RPMI8226 (cell line): ENCODE data around the gene CD2BP2.
A peak's percentile ranks its signal among the peaks of the same experiment; 100 is the strongest.

Experiments used
- DNase-seq: peaks from one replicate; pipeline ENCODE4 v3.0.0-alpha.2; 2015

CD2BP2 gene

DNA sequence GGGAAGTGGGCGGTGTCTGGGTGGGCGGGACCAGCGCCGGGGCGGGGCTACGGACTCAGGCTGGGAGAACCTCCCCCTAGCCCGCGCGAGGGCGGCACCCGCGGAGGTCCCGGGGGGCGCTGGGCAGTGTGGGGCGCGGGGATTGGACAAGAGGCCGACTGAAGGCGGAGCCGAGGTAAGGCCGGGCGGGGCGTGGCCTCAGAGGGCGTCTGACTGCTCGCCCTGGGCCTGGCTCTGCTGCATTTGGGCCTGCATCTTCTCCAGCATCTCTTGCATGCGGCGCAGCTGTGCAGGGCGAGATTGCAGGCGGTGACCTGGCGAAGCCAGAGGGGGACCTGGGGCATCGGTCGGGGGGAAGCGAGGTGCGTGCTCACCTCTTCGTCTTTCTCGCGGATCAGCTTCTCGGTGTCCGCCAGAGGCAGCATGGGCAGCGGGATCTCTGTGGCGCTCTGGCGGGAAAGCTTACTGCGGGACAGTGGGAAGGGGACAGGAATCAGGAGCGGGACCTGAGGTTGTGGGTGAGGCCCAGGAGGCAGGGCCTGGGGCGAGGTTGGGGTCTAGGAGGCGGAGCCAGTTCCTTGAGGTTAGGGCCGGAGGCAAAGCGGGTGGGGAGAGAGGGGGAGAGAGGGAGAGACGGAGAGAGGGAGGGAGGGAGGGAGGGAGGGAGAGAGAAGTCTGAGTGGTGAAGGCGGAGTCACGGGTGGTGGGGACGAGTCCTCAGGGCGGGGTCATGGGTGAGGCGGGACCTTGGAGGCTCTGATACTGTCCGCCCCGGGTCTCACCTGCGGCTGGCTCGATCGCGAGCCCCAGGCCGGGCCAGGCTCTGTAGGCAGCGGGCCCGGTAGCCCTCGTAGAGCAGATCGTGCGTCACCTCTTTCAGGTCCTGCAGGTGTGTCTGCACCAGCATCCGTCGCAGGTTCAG lies 23.4 kb upstream of the CD2BP2 start:
- DNase-seq = peak; percentile 99

- DNase-seq = peak; percentile 86
Measured at GRCh38 chr16:30377812-30378235, 22.7 kb upstream of the CD2BP2 start.

DNA sequence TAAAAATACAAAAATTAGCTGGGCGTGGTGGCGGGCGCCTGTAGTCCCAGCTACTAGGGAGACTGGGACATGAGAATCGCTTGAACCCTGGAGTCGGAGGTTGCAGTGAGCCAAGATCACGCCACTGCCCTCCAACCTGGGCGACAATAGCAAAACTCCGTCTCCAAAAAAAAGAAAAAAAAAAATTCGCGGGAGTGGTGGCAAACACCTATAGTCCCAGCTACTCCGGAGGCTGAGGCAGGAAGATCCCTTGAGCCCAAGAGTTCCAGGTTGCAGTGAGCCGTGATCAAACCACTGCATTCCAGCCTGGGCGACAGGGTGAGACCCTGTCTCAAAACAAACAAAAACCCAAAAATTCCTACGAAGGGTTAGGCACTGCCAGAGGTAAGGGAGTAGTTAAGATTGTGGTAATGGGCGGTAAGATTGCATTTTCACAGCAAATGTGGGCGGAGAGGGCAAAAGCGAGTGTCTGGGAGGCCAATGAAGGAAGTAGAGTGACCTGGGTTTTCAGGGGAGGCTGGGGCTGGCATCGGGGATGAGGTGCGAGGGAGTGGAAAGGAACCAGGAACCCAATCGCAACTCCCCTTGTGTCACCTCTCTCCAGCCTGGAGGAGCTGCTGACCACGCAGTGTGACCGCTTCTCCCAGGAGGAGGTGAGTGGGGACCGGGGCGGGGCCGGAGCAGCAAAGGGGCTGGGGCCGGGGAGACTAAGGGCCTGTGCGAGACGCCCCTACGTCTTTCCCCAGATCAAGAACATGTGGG lies 22.1 kb upstream of the CD2BP2 start:
- no peak for DNase-seq

GRCh38 chr16:30376461-30376902 lies 21.4 kb upstream of the CD2BP2 start:
- DNase-seq = no peak

GRCh38 chr16:30375864-30376263 lies 20.8 kb upstream of the CD2BP2 start:
- no peak for DNase-seq

DNA sequence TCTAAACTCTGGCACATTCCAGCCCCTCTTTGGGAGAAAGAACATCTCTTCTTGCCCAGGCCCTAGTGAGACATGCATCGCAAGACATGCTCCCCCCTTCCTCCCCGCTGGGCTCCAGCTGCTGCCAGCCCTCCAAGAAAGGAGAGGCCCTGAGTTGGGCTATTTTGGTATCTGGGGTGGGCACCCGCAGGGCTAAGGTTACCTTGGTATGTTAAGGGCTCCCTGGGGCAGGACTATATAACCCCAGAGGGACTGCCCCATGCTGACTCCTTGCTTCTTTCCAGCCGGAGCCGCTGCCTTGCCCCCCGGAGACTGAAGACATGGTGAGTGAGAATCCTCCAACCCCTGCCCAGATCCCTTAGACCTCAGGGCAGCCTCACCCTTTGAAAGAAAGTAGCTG lies 19.4 kb upstream of the CD2BP2 start, which contains the start of gene MYL11:
Gene MYL11, plus strand, starts transcription at position 265 of the 400 bp plus-strand sequence. Its CDS starts 56 bp downstream, at position 321.
- DNase-seq = no peak

DNA sequence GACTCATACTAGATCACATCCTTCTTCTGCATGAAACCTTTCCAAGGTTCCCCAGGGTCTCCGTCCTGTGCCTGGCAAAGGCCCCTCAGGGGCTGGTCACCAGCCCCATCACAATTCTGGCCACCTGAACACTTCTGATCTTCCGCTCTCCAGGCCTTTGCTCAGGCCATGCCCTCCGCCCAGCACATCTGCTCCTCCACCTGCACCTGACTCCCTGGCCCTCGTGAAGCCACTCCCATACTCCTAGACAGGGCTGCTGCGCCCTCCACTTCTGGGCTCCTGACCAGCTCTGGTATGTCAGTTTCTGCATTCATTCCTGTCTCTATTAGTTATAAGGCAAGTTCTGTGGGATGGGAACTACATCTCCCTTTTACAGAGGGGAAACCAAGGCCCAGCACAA lies 17.6 kb upstream of the CD2BP2 start:
- no peak for DNase-seq

- DNase-seq = no peak
Measured at GRCh38 chr16:30372038-30372712, 17.1 kb upstream of the CD2BP2 start.

DNA sequence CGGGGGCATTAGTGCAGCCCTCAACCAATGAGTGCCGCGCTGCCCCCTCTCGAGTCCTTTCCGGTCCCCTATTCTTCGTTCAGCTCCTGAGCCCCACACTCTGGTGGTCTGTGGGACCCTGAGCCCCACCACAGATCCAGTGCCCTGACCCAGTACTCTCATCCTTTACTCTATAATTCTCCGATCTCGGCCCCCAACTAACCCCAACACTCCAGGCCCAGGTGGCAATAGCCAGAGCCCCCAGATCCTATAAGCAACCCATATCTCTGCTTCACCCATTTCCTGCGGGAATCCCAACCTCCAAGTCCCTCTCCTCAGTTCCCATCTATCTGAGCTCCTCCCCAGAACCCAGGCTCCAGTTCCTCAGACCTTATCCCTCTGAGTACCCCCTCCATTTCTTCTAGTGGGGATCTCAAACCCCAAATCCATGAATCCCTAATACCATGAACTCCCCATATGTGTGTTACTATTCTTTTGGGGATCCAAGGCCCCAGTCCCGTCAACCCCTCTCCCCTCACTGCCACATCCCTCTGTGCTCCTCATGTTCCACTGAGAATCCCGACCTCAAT lies 16.2 kb upstream of the CD2BP2 start:
- DNase-seq = no peak

DNA sequence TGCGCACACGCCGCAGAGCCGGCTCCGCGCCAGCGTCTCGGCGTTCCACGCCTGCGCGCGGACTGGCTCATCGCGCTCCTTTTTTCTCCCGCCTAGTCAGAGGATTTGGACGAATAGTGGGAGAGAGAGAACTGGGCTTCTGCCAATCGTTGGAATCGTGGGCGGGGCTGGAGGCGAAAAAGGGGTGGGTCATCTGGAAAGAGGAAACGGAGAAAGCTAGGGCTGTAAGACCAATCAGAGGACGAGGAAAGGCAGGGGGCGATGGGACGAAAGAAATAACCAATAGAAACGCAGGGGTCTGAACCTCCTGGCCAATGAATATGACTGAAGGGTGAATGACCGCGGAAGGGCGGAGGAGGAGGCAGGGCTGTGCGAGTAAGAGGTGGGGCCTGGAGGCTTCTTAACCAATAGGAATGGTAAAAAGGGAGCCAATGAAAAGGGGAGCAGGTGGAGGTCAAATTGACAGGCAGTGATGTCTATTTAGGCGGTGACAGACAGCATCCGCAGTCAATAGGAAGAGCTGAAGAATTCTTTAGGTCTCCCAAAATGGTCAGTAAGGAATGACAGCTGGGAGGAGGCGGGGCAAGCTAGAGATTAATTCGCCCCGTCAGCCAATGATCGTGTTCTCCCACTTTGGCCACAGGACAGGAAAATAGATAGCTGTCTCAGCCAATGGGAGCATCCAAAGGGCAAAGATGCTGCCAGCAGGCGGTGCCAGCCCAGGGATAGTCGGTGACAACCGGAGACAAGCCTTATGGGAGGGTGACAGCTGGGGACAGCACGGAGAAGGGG lies 15.5 kb upstream of the CD2BP2 start, which contains the start of gene TBC1D10B:
Gene TBC1D10B, minus strand, starts transcription at position 39 of the 792 bp plus-strand sequence. CDS start 311 bp downstream, outside the sequence.
- DNase-seq = peak; percentile 100

GRCh38 chr16:30369938-30370455 lies 14.9 kb upstream of the CD2BP2 start:
- DNase-seq = no peak

DNA sequence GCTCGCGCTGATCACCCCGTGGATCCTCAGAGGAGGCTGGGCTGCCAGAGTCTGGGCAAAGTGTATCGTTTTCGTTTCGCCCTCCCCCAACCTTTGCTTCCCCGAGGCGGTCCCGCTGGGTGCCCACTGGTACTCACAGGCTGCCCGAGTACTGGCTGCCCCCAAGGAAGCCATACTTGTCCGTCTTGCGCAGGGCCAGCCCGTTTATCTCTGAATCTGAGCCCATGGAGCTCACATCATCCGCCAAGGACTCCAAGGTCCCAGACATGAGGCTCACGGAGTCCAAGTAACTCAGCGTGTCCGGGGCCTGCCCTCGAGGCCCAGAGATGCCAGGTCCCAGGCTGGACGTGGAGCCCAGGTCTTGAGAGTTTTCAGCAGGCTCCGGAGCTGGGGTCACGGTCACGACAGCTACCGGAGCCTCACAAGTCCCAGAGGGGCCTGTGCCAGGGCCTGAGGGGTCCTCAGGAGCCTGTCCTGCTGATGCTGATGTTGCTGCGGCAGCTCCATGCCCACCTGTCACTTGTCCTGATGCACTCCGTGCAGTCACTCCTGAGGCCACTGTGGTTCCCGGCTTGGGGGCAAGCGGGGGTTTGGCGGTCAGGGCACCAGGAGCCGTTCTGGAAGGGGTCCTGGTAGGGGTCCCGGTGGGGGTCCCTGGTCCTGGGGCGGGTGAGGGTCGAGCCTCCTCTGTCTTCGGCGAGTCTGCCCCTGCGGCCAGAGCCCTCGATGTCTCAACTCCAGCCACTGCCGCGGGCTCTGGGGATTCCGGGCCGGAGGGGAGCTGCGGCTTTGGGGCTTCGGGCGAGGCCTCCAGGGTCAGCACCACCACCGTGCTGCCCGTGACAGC lies 14.2 kb upstream of the CD2BP2 start:
- DNase-seq = peak; percentile 41

- no peak for DNase-seq
Measured at GRCh38 chr16:30368792-30369090, 13.6 kb upstream of the CD2BP2 start.

DNA sequence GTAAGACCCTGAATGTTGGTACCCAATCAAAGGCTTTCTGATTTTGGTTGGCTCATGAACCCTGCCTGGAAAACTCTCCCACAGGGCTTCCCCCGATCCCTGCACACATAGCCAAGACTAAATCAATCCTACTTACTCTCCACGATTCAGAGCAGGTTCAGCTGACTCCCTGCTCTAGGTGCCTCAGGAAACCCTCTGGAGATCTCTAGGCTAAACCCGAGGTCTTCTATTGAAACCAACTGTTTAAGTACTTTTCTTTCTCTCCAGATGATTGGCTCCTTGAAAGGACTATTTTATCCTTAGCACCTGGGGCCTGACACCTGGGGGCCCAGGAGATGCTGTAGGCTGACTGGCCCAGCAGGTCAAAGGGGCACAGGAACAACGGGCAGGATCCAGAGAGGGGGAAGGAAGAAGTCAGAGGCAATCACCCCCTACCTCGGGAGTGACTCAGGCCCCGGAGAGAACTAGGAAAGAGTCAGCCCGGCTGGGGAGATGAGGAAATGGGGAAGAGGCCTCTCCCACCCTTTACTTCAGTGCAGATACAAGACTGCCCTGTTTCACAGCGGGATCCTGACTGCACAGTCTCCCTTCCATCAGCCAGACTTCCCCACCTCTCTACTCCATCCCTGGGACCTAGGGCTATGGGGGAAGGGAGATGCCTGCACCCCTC lies 13.1 kb upstream of the CD2BP2 start:
- DNase-seq = no peak

DNA sequence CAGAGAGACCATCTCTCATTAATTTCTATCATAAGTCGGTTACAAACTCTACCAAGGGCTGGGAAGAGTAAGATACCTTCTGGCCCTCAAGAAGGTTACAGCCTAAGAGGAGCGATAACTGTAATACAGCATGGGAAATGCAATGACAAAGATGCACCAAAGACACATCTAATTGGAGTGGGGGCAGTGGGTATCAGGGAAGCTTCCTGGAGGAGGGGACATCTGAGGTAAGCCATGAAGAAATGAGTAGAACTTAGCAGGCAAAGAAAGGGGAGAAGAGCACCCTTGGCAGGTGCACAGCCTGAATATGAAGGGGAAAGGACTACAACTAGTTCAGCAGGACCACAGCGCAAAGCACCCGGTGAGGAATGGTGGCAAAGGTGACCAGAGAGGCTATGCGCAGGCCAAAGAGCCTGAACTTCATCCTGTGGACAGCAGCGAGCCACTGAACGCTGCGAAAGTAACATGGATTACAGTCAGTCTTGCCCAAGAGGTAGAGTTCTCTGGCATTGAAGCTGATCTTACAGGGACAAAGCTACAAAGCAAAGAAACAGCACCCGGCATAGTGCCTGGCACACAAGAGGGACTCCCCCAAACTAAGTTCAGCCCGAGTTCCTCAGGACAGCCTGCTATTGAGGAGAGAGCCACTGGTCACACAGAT lies 12.4 kb upstream of the CD2BP2 start:
- DNase-seq = no peak

DNA sequence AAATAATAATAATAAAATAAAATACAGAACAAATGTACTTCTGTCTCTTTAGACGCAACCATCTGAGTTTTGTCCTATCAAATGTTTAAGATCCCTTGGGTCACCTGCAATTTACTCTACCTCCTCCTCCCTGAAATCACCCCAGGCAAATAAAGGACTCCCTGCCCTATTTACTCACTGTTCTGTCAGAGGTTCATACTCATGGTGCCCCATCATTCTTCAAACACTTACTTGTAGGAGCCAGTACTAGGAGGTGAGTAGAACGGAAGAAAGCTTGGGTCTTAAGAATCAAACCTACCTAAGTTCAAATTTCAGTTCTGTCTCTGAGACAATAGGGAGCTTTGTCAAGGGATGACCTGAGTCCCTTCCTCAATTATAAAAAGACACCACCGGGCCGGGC lies 11.4 kb upstream of the CD2BP2 start:
- no peak for DNase-seq

- DNase-seq = no peak
Measured at GRCh38 chr16:30365200-30365599, 10.1 kb upstream of the CD2BP2 start.

- no peak for DNase-seq
Measured at GRCh38 chr16:30361180-30361579, 6.1 kb upstream of the CD2BP2 start.

- DNase-seq = no peak
Measured at GRCh38 chr16:30359871-30360170, 4.7 kb upstream of the CD2BP2 start.
